Liver (tissue), 9 donors: ENCODE data around the gene SH3D19. TPM values are rescaled to one million over a fixed set of nuclear protein-coding genes. Genes with fewer than 3 reads are reported as not detected.

Source experiments
- DNase-seq: peaks from one replicate; pipeline ENCODE4 v3.0.0-alpha.2; 2017; ENCODE audit warnings: low spot score
- H3K27ac ChIP-seq, 2 donors: one replicate each; pipeline ENCODE4 v1.7.0; 2013; ENCODE audit warnings: inconsistent platforms in 2 of 2, low read length in 2 of 2, control low read depth in 1 of 2, low read depth in 1 of 2, mild to moderate bottlenecking in 1 of 2
- H3K27me3 ChIP-seq, 4 donors: one replicate each; pipeline versions ENCODE4 v1.6.1 to v1.7.0; 2013; ENCODE audit warnings: low read length in 3 of 4, inconsistent platforms in 1 of 4, mild to moderate bottlenecking in 1 of 4, moderate library complexity in 1 of 4; ENCODE audit not compliant: control insufficient read depth in 4 of 4, insufficient read depth in 4 of 4
- H3K36me3 ChIP-seq, 4 donors: one replicate each; pipeline versions ENCODE4 v1.6.1 to v1.7.0; 2013; ENCODE audit warnings: low read length in 3 of 4, mild to moderate bottlenecking in 3 of 4, low read depth in 1 of 4, moderate library complexity in 1 of 4; ENCODE audit not compliant: control insufficient read depth in 4 of 4, insufficient read depth in 3 of 4
- H3K4me1 ChIP-seq, 4 donors: one replicate each; pipeline versions ENCODE4 v1.6.1 to v1.7.0; 2013; ENCODE audit warnings: low read length in 3 of 4, mild to moderate bottlenecking in 3 of 4, moderate library complexity in 1 of 4; ENCODE audit not compliant: control insufficient read depth in 4 of 4, insufficient read depth in 4 of 4
- H3K4me3 ChIP-seq, 3 donors: one replicate each; pipeline versions ENCODE4 v1.6.1 to v1.7.0; 2013; ENCODE audit warnings: low read length in 3 of 3, control low read depth in 1 of 3, low read depth in 1 of 3, mild to moderate bottlenecking in 1 of 3
- H3K9ac ChIP-seq, 2 donors: one replicate each; pipeline ENCODE4 v1.7.0; 2013; ENCODE audit warnings: low read length in 2 of 2, mild to moderate bottlenecking in 2 of 2, moderate library complexity in 2 of 2, control low read depth in 1 of 2, low read depth in 1 of 2
- H3K9me3 ChIP-seq, 4 donors: one replicate each; pipeline versions ENCODE4 v1.6.1 to v1.7.0; 2013; ENCODE audit warnings: low read length in 3 of 4; ENCODE audit not compliant: control insufficient read depth in 4 of 4
- ATF3 ChIP-seq: IDR thresholded peaks from 2 replicates; pipeline ENCODE4 v1.6.1; 2016; ENCODE audit warnings: antibody characterized with exemption
- CTCF ChIP-seq: fragments of 150-350 bp; IDR thresholded peaks from 2 replicates; pipeline ENCODE4 v1.5.1; 2017; ENCODE audit warnings: improper control_type of control experiment, low read depth, low read length; ENCODE audit not compliant: missing input control
- EGR1 ChIP-seq, 2 donors: IDR thresholded peaks; 2 replicates each; pipeline ENCODE4 v1.6.1; 2016 to 2018; ENCODE audit warnings: antibody characterized with exemption in 2 of 2, low read depth in 2 of 2
- FOXA1 ChIP-seq: IDR thresholded peaks from 2 replicates; pipeline ENCODE4 v1.6.1; 2016; ENCODE audit warnings: antibody characterized with exemption
- FOXA2 ChIP-seq: IDR thresholded peaks from 2 replicates; pipeline ENCODE4 v1.6.1; 2016; ENCODE audit warnings: antibody characterized with exemption
- HNF4A ChIP-seq, 2 donors: conservative IDR thresholded peaks; 2 replicates each; pipeline ENCODE4 v1.6.1; 2016; ENCODE audit warnings: antibody characterized with exemption in 2 of 2, mild to moderate bottlenecking in 2 of 2
- HNF4G ChIP-seq: IDR thresholded peaks from 2 replicates; pipeline ENCODE4 v1.6.1; 2016; ENCODE audit warnings: antibody characterized with exemption
- JUND ChIP-seq, 2 donors: IDR thresholded peaks; 2 replicates each; pipeline ENCODE4 v1.6.1; 2016; ENCODE audit warnings: antibody characterized with exemption in 2 of 2
- MAX ChIP-seq: IDR thresholded peaks from 2 replicates; pipeline ENCODE4 v1.6.1; 2016; ENCODE audit warnings: antibody characterized with exemption
- NR2F2 ChIP-seq: IDR thresholded peaks from 2 replicates; pipeline ENCODE4 v1.6.1; 2016; ENCODE audit warnings: antibody characterized with exemption
- RAD21 ChIP-seq, 2 donors: IDR thresholded peaks; 2 replicates each; pipeline ENCODE4 v1.6.1; 2016; ENCODE audit warnings: antibody characterized with exemption in 2 of 2, mild to moderate bottlenecking in 2 of 2
- RXRA ChIP-seq, 2 donors: IDR thresholded peaks; 2 replicates each; pipeline ENCODE4 v1.6.1; 2017 to 2018; ENCODE audit warnings: antibody characterized with exemption in 2 of 2, mild to moderate bottlenecking in 1 of 2
- SP1 ChIP-seq: IDR thresholded peaks from 2 replicates; pipeline ENCODE4 v1.6.1; 2018; ENCODE audit warnings: antibody characterized with exemption, mild to moderate bottlenecking
- TAF1 ChIP-seq: conservative IDR thresholded peaks from 2 replicates; pipeline ENCODE4 v1.6.1; 2016; ENCODE audit warnings: antibody characterized with exemption, mild to moderate bottlenecking
- YY1 ChIP-seq: IDR thresholded peaks from 2 replicates; pipeline ENCODE4 v1.6.1; 2016; ENCODE audit warnings: antibody characterized with exemption, mild to moderate bottlenecking
- ZBTB33 ChIP-seq: IDR thresholded peaks from 2 replicates; pipeline ENCODE4 v1.6.1; 2016; ENCODE audit warnings: antibody characterized with exemption
- WGBS: extraction: QIAGEN DNeasy Blood & Tissue Kit; methylation state at CpG from one replicate; pipeline ENCODE4 v1.1.7; 2013; 5-methylcytosine and 5-hydroxymethylcytosine counted together
- polyA plus RNA-seq, 2 donors: library from polyadenylated mRNA; stranded (reverse) in 1 of 2; unstranded in 1 of 2; fragments of 200-250 nt in 1 of 2; fragments of >200 nt in 1 of 2; fragmentation: Nextera tagmentation in 1 of 2; extraction: Ambion mirVana in 1 of 2; gene quantifications; one replicate each; pipeline versions ENCODE4 v1.2.1 to v1.2.3, GENCODE V29; 2013 to 2015
- total RNA-seq, 2 donors: library from RNA; depleted of rRNA; stranded (reverse); fragments of >200 nt; gene quantifications; one replicate each; pipeline ENCODE4 v1.2.3, GENCODE V29; 2014
- donor health status: healthy.
- donor health status: healthy.
- donor health status: healthy.
- donor health status: healthy.
- donor health status: healthy.

Gene SH3D19
- total and polyA plus RNA-seq, 4 donors: 11.0 to 22.2 (median 17.1) TPM

GRCh38 chr4:151153585-151153984 is 171.8 kb downstream of the SH3D19 start:
- no peak for TF ChIP-seq HNF4G
- TF ChIP-seq HNF4A (conservative IDR thresholded peaks at IDR 0.05): no peak
- 79% methylated on average over 2 of the region's 2 CpGs for WGBS
- H3K4me1 ChIP-seq: no peaks in the 10 kb centered on the region
- no peaks in the 10 kb centered on the region for H3K27me3 ChIP-seq
- no peak overlapping the region for H3K4me3 ChIP-seq
- no peaks in the 10 kb centered on the region for H3K9me3 ChIP-seq
- DNase-seq: no peak
- no peak overlapping the region for H3K9ac ChIP-seq
- H3K27ac ChIP-seq: no peak overlapping the region
- peaks cover 1 to 9% (median 7%) of the 10 kb centered on the region in 4 donors for H3K36me3 ChIP-seq

- H3K4me3 ChIP-seq: no peak overlapping the region
- no peak overlapping the region for H3K9ac ChIP-seq
- H3K36me3 ChIP-seq: peaks cover 1 to 15% (median 9%) of the 10 kb centered on the region in 4 donors
- no peaks in the 10 kb centered on the region for H3K9me3 ChIP-seq
- DNase-seq: no peak
- H3K4me1 ChIP-seq: no peaks in the 10 kb centered on the region
- TF ChIP-seq FOXA2 (no peak), FOXA1 (no peak), EGR1 (IDR thresholded peaks at IDR 0.05; ENCODE audit: low read depth in 2 of 2) (no peak), RXRA (IDR thresholded peaks at IDR 0.05) (no peak), MAX (no peak), NR2F2 (no peak), TAF1 (no peak), RAD21 (IDR thresholded peaks at IDR 0.05) (no peak), CTCF (no peak), YY1 (no peak), HNF4A (conservative IDR thresholded peaks at IDR 0.05) (no peak), SP1 (no peak), ATF3 (no peak), HNF4G (no peak), JUND (IDR thresholded peaks at IDR 0.05) (no peak), ZBTB33 (no peak)
- H3K27me3 ChIP-seq: no peaks in the 10 kb centered on the region
- no peak overlapping the region for H3K27ac ChIP-seq
- WGBS: 43% methylated on average over 1 of the region's 1 CpG
Measured at GRCh38 chr4:151152028-151152427, 173.4 kb downstream of the SH3D19 start.
